ENCODE results near the gene CPD.

DNA sequence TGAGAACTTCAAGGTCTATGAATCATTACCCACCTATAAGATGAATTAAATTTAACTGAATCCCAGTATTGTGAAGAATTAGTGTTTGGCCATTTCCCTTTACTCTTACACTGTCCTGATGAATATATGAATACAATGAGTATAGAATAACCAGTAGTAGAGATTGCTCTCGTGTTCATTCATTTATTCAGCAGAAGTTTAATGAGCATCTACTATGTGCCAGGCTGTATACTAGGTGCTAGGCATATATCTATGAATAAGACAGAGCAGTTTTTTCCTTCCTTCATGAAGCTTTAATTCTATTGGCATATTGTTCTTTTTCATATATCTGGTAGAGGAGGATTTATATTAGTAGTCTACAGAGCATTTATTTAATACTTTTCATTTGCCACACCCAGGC lies 104.4 kb downstream of the CPD start:
- TF ChIP-seq RNF2 (IDR thresholded peaks at IDR 0.05; ENCODE audit: borderline replicate concordance, low read depth) = no peak
- no peak for TF ChIP-seq SMC3 (IDR thresholded peaks at IDR 0.05)
- TF ChIP-seq SREBF2 (IDR thresholded peaks at IDR 0.05) = no peak
- no peak for TF ChIP-seq CTCF (IDR thresholded peaks at IDR 0.05)
- TF ChIP-seq RAD21 (conservative IDR thresholded peaks at IDR 0.05 in 1 of 2, IDR thresholded peaks at IDR 0.05 in 1 of 2) = no peak
- TF ChIP-seq POLR2A (IDR thresholded peaks at IDR 0.05; ENCODE audit: low read length) = no peak
- no peak for TF ChIP-seq REST (IDR thresholded peaks at IDR 0.05)
- no peak for TF ChIP-seq CBX8 (IDR thresholded peaks at IDR 0.05)
